Parathyroid adenoma (tissue), 2 donors: Measurements from ENCODE around the gene FIBP.

Experiments
- H2AFZ ChIP-seq: fragments of 300-600 bp; sonication (generic); one replicate; pipeline ENCODE4 v1.7.0; 2017; ENCODE audit warnings: antibody characterized with exemption, mild to moderate bottlenecking
- H3K27ac ChIP-seq: fragments of 300-600 bp; sonication (generic); one replicate; pipeline ENCODE4 v1.7.0; 2017
- H3K27me3 ChIP-seq: fragments of 300-600 bp; sonication (generic); one replicate; pipeline ENCODE4 v1.7.0; 2017; ENCODE audit warnings: low read length; ENCODE audit not compliant: control insufficient read depth, insufficient read depth
- H3K36me3 ChIP-seq: fragments of 300-600 bp; sonication (generic); one replicate; pipeline ENCODE4 v1.7.0; 2017; ENCODE audit warnings: low read length; ENCODE audit not compliant: control insufficient read depth, insufficient read depth
- H3K4me1 ChIP-seq: fragments of 300-600 bp; sonication (generic); one replicate; pipeline ENCODE4 v1.7.0; 2017; ENCODE audit warnings: control low read depth
- H3K4me2 ChIP-seq: fragments of 300-600 bp; sonication (generic); one replicate; pipeline ENCODE4 v1.7.0; 2017; ENCODE audit warnings: low read length
- H3K4me3 ChIP-seq: fragments of 300-600 bp; sonication (generic); one replicate; pipeline ENCODE4 v1.7.0; 2017; ENCODE audit warnings: low read depth, low read length
- H3K79me2 ChIP-seq: fragments of 300-600 bp; sonication (generic); one replicate; pipeline ENCODE4 v1.7.0; 2017; ENCODE audit warnings: control low read depth
- H3K9ac ChIP-seq: fragments of 300-600 bp; sonication (generic); one replicate; pipeline ENCODE4 v1.7.0; 2017; ENCODE audit warnings: mild to moderate bottlenecking
- H3K9me3 ChIP-seq: fragments of 300-600 bp; sonication (generic); one replicate; pipeline ENCODE4 v1.7.0; 2017; ENCODE audit warnings: low read length; ENCODE audit not compliant: control insufficient read depth
- CTCF ChIP-seq: fragments of 300-600 bp; sonication (generic); IDR thresholded peaks from one replicate; pipeline ENCODE4 v1.7.0; 2017; ENCODE audit warnings: antibody characterized with exemption, mild to moderate bottlenecking
- donor health status: primary hyperparathyroidism.

The FIBP gene

DNA sequence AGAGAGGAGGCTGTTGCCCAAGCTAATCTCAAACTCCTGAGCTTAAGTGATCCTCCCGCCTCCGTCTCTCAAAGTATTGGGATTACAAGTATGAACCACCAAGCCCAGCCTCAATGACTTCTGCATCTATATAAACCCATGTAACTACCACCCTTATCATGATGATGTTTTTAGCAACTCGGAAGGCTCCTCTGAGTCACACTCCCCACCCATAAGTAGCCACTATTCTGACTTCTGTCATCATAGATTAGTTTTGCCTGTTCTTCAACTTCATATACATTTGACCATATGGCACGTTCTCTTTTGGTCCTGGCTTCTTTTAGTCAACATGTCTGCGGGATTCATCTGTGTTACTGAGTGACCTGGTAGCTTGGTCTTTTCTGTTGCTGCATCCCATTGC, 18.3 kb upstream of the FIBP start:
- no peak overlapping the region for H3K27ac ChIP-seq
- H3K4me2 ChIP-seq, result no peak overlapping the region
- no peaks in the 10 kb centered on the region for H3K36me3 ChIP-seq
- H3K27me3 ChIP-seq, result no peaks in the 10 kb centered on the region
- H3K4me1 ChIP-seq, result peaks cover 2% of the 10 kb centered on the region
- no peak overlapping the region for H3K9ac ChIP-seq
- no peaks in the 10 kb centered on the region for H3K9me3 ChIP-seq
- no peak overlapping the region for H2AFZ ChIP-seq
- TF ChIP-seq CTCF, result no peak
- no peak overlapping the region for H3K4me3 ChIP-seq
- H3K79me2 ChIP-seq, result no peaks in the 10 kb centered on the region

DNA sequence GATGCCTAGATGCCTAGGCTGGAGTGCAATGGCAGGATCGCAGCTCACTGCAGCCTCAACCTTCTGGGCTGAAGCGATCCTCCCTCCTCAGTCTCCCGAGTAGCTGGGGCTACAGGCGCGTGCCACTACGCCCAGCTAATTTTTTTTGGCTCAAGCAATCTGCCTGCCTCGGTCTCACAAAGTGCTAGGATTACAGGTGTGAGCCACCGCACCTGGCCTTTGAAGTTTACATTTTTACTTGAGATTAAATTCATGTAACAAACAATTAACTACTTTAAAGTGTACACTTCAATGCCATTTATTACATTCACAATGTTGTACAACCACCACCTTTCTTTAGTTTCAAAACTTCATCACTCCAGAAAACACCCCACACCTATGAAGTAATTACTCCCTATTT, 15.4 kb upstream of the FIBP start:
- Histone ChIP-seq H3K9ac (no peak overlapping the region), H3K4me1 (no peaks in the 10 kb centered on the region), H3K9me3 (no peaks in the 10 kb centered on the region), H3K4me2 (no peak overlapping the region), H3K27ac (no peak overlapping the region), H3K36me3 (no peaks in the 10 kb centered on the region), H3K4me3 (no peak overlapping the region), H2AFZ (no peak overlapping the region), H3K79me2 (no peaks in the 10 kb centered on the region), H3K27me3 (no peaks in the 10 kb centered on the region)
- no peak for TF ChIP-seq CTCF

DNA sequence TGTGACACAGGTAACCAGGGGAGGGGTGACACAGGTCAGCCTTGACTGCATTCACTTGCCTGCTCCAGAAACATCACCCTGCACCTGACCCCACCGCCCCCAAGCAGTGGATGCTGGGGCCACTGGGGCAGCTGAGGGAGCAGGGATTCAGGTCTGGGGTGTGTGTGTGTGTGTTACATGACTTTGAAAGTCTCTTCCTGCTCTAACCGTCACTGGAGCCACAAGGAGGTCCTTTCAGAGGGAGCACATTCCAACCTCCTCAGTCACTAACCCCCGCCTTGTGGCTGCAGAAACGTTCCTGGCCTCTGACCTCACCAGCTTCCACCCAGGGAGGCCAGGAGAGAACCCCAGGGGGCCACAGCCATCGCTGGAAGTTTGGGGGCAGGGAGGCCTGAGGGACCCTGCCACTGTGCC, 14.8 kb upstream of the FIBP start:
- no peak overlapping the region for H2AFZ ChIP-seq
- no peak overlapping the region for H3K4me3 ChIP-seq
- H3K36me3 ChIP-seq, result no peaks in the 10 kb centered on the region
- no peaks in the 10 kb centered on the region for H3K9me3 ChIP-seq
- no peaks in the 10 kb centered on the region for H3K4me1 ChIP-seq
- TF ChIP-seq CTCF, result no peak
- H3K79me2 ChIP-seq, result no peaks in the 10 kb centered on the region
- no peaks in the 10 kb centered on the region for H3K27me3 ChIP-seq
- no peak overlapping the region for H3K27ac ChIP-seq
- no peak overlapping the region for H3K9ac ChIP-seq
- H3K4me2 ChIP-seq, result no peak overlapping the region

GRCh38 chr11:65900899-65901180, 12.6 kb upstream of the FIBP start:
- Histone ChIP-seq H3K9ac (no peak overlapping the region), H3K9me3 (no peaks in the 10 kb centered on the region), H3K4me3 (peak overlapping the region; percentile 23), H3K79me2 (no peaks in the 10 kb centered on the region), H3K4me1 (no peaks in the 10 kb centered on the region), H3K4me2 (peak overlapping the region; percentile 74), H3K27me3 (no peaks in the 10 kb centered on the region), H3K36me3 (no peaks in the 10 kb centered on the region), H3K27ac (no peak overlapping the region), H2AFZ (no peak overlapping the region)
- no peak for TF ChIP-seq CTCF

GRCh38 chr11:65900125-65900898, 12.0 kb upstream of the FIBP start, which contains the start of gene FOSL1:
FOSL1 (minus strand) TSS chr11:65900388; CDS start chr11:65900339, 49 bp downstream.
- TF ChIP-seq CTCF, result no peak
- Histone ChIP-seq H3K4me2 (peak within 1 kb of the TSS; percentile 74), H3K9me3 (no peaks in the 10 kb centered on the region), H3K4me3 (peak within 1 kb of the TSS; percentile 31), H3K36me3 (no peaks in the 10 kb centered on the region), H3K79me2 (no peaks in the 10 kb centered on the region), H3K4me1 (no peaks in the 10 kb centered on the region), H2AFZ (peak within 1 kb of the TSS; percentile 58), H3K27ac (no peak within 1 kb of the TSS), H3K27me3 (no peaks in the 10 kb centered on the region), H3K9ac (no peak within 1 kb of the TSS)
